PC-3 (cell line): ENCODE data around the gene PARVA. TPM values are rescaled to one million over a fixed set of nuclear protein-coding genes. Genes with fewer than 3 reads are reported as not detected.

Source experiments
- ATAC-seq: fragments of 200-7000 bp; cut with Tn5 transposase; 2 replicates; pipeline ENCODE4 v1.9.1; 2020; ENCODE audit warnings: mild to moderate bottlenecking, moderate library complexity
- BruUV-seq: library from RNA; stranded (reverse); fragments of 400-500 nt; replicated peaks from 2 replicates; lab custom pipeline; 2021; lab: Mats Ljungman, UMichigan
- CTCF ChIA-PET: fragments of 300-600 bp; sonication (Branson Sonifier 250); formaldehyde crosslinking; loops from one replicate; lab custom pipeline; 2022; ENCODE audit warnings: antibody characterized with exemption; lab: Charles Lee
- POLR2A ChIA-PET: fragments of 300-600 bp; sonication (Branson Sonifier 250); formaldehyde crosslinking; loops from one replicate; lab custom pipeline; 2022; ENCODE audit warnings: antibody characterized with exemption; ENCODE audit not compliant: unreplicated experiment; lab: Charles Lee
- DNase-seq: peaks from one replicate; pipeline ENCODE4 v3.0.0-alpha.2; 2015
- H2AFZ ChIP-seq: fragments of 300-600 bp; sonication (generic); 2 replicates; pipeline ENCODE4 v1.6.0; 2016; ENCODE audit warnings: antibody characterized with exemption, low read length
- H3F3A ChIP-seq: fragments of 300-600 bp; sonication (generic); one replicate; pipeline ENCODE4 v1.6.0; 2017; ENCODE audit warnings: antibody characterized with exemption, low read length, control low read depth, mild to moderate bottlenecking; ENCODE audit not compliant: unreplicated experiment
- H3K27ac ChIP-seq: fragments of 300-600 bp; sonication (generic); 2 replicates; pipeline ENCODE4 v1.5.1; 2016; ENCODE audit warnings: mild to moderate bottlenecking, low read length
- H3K27me3 ChIP-seq: fragments of 300-600 bp; sonication (generic); 2 replicates; pipeline ENCODE4 v1.6.1; 2016; ENCODE audit warnings: low read length, mixed read lengths
- H3K36me3 ChIP-seq: fragments of 300-600 bp; sonication (generic); 2 replicates; pipeline ENCODE4 v1.6.1; 2016; ENCODE audit warnings: low read depth, mixed run types, low read length, mixed read lengths
- H3K4me1 ChIP-seq: fragments of 300-600 bp; sonication (generic); 2 replicates; pipeline ENCODE4 v1.5.1; 2016; ENCODE audit warnings: low read length; ENCODE audit not compliant: insufficient read depth
- H3K4me2 ChIP-seq: fragments of 300-600 bp; sonication (generic); 2 replicates; pipeline ENCODE4 v1.6.0; 2016; ENCODE audit warnings: low read length
- H3K4me3 ChIP-seq: fragments of 300-600 bp; sonication (generic); 2 replicates; pipeline ENCODE4 v1.5.1; 2016; ENCODE audit warnings: mild to moderate bottlenecking, low read length, mixed read lengths
- H3K79me2 ChIP-seq: fragments of 300-600 bp; sonication (generic); 2 replicates; pipeline ENCODE4 v1.6.1; 2017; ENCODE audit warnings: low read length, mixed read lengths
- H3K9ac ChIP-seq: fragments of 300-600 bp; sonication (generic); 2 replicates; pipeline ENCODE4 v1.6.0; 2016; ENCODE audit warnings: mild to moderate bottlenecking, low read length
- H3K9me2 ChIP-seq: fragments of 300-600 bp; sonication (generic); replicated peaks from 2 replicates; pipeline ENCODE4 v1.6.1; 2016; ENCODE audit warnings: mixed run types, low read length, mixed read lengths
- H3K9me3 ChIP-seq: fragments of 300-600 bp; sonication (generic); 2 replicates; pipeline ENCODE4 v1.6.1; 2016; ENCODE audit warnings: low read length, mixed read lengths
- H4K20me1 ChIP-seq: fragments of 300-600 bp; sonication (generic); 2 replicates; pipeline ENCODE4 v1.6.1; 2016; ENCODE audit warnings: low read length, mixed read lengths
- EZH2 ChIP-seq: fragments of 300-600 bp; sonication (generic); IDR thresholded peaks from one replicate; pipeline ENCODE4 v1.6.1; 2017; ENCODE audit warnings: antibody characterized with exemption, mild to moderate bottlenecking, low read length; ENCODE audit not compliant: unreplicated experiment
- EZH2phosphoT487 ChIP-seq: fragments of 300-600 bp; sonication (generic); IDR thresholded peaks from 2 replicates; pipeline ENCODE4 v1.6.1; 2018; ENCODE audit warnings: mild to moderate bottlenecking, antibody characterized with exemption, low read length, borderline replicate concordance
- intact Hi-C: fragments of 100-400 bp; cut with micrococcal nuclease; formaldehyde crosslinking; loops from 2 replicates; pipeline ENCODE4 v1.9.0; 2023
- total RNA-seq: library from RNA; depleted of rRNA; stranded (reverse); fragments of >200 nt; gene quantifications from 2 replicates; pipeline ENCODE4 v1.2.3, GENCODE V29; 2014
- TF ChIP-seq, protein P1 (sequence below): fragments of 300-600 bp; sonication (generic); conservative IDR thresholded peaks from 2 replicates; pipeline ENCODE4 v1.5.1; 2017; ENCODE audit warnings: antibody characterized with exemption, low read depth, mild to moderate bottlenecking, low read length

PARVA gene
- total RNA-seq, 1 experiment from 2014 or later: 13.5 TPM

DNA sequence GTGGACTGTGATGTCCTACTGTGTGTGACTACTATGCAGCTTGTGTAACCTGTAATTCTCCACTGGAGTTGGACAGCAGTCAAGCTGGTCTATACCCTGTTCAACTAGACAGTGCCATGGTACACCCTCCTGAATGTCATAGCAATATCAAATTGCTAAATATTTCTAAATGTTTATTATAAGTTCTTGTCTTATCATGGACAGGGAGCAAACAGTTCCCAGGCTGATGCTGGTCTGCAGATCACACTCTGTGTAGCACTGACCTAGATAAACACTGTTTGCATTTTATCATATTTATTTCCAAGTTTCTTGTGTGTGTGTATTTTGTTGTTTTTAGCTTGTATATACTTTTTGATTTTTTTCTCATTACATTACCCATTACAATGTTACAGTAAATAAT lies 22.0 kb downstream of the PARVA start:
- no peaks in the 10 kb centered on the region for H4K20me1 ChIP-seq
- H3K9ac ChIP-seq: no peak overlapping the region
- intact Hi-C loops: no loop called here
- no peaks in the 10 kb centered on the region for H3F3A ChIP-seq
- H3K9me2 ChIP-seq: no peaks in the 10 kb centered on the region
- no peaks in the 10 kb centered on the region for H3K27me3 ChIP-seq
- ChIA-PET POLR2A (no interaction called here), CTCF (no interaction called here)
- DNase-seq (no peak), ATAC-seq (no peak)
- H3K27ac ChIP-seq: no peak overlapping the region
- H3K36me3 ChIP-seq: no peaks in the 10 kb centered on the region
- H2AFZ ChIP-seq: no peak overlapping the region
- TF ChIP-seq, protein P1, sequence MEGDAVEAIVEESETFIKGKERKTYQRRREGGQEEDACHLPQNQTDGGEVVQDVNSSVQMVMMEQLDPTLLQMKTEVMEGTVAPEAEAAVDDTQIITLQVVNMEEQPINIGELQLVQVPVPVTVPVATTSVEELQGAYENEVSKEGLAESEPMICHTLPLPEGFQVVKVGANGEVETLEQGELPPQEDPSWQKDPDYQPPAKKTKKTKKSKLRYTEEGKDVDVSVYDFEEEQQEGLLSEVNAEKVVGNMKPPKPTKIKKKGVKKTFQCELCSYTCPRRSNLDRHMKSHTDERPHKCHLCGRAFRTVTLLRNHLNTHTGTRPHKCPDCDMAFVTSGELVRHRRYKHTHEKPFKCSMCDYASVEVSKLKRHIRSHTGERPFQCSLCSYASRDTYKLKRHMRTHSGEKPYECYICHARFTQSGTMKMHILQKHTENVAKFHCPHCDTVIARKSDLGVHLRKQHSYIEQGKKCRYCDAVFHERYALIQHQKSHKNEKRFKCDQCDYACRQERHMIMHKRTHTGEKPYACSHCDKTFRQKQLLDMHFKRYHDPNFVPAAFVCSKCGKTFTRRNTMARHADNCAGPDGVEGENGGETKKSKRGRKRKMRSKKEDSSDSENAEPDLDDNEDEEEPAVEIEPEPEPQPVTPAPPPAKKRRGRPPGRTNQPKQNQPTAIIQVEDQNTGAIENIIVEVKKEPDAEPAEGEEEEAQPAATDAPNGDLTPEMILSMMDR: no peak
- TF ChIP-seq EZH2phosphoT487 (no peak), EZH2 (no peak)
- no peak overlapping the region for H3K4me2 ChIP-seq
- H3K4me3 ChIP-seq: no peak overlapping the region
- no peaks in the 10 kb centered on the region for H3K79me2 ChIP-seq
- no TSS peak for BruUV-seq
- H3K9me3 ChIP-seq: no peaks in the 10 kb centered on the region
- H3K4me1 ChIP-seq: peaks cover 7% of the 10 kb centered on the region

DNA sequence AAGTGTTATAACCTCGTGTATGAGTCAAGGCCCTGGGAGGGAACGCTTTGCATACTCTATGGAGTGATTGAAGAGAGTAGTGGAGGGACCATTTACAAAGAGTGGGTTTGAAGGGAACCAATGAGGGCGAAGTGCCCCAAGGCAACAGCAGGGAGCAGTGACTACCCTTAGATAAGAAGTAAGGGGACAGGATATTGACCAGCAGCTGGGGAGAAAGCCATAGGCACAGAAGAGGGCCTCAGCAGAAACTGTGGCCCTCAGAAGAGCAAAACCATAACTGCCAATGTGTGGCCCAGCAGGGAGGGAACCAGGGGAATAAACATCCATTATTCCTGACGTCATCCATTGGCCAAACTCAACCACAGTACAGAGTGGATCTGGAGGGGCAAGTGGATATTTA lies 24.7 kb downstream of the PARVA start:
- Histone ChIP-seq H4K20me1 (no peaks in the 10 kb centered on the region), H3K4me2 (no peak overlapping the region), H3K4me3 (no peak overlapping the region), H3K36me3 (no peaks in the 10 kb centered on the region), H3K27ac (no peak overlapping the region), H3K9me3 (no peaks in the 10 kb centered on the region), H3K9ac (no peak overlapping the region), H3K9me2 (no peaks in the 10 kb centered on the region), H3K4me1 (peaks cover 7% of the 10 kb centered on the region), H3K79me2 (no peaks in the 10 kb centered on the region), H3F3A (no peaks in the 10 kb centered on the region), H3K27me3 (no peaks in the 10 kb centered on the region), H2AFZ (no peak overlapping the region)
- DNase-seq: no peak
- intact Hi-C loops: no loop called here
- CTCF ChIA-PET: no interaction called here
- ATAC-seq: no peak
- no TSS peak for BruUV-seq
- POLR2A ChIA-PET: no interaction called here
- TF ChIP-seq EZH2: no peak
- TF ChIP-seq, protein P1: no peak
- no peak for TF ChIP-seq EZH2phosphoT487

DNA sequence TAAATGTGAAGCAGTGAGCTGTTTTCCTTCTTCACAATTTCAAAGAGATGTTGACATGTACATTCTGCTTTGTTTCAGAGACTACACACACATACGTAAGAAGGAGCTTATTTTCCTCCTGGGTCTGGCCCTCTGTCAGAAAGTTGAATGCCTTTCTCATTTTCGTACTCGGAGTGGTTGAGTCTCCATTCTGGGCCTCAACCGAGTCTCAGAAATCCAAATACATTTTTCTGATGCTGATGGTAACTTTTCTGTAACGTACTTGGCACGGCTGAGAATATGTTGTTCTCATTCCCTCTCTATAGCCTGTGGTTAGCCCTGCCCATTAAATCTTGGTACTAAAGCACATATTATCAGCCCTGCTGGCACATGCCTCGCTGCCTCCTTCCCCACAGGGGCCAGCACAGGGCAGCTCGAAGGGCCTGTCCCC lies 25.3 kb downstream of the PARVA start:
- H3K4me2 ChIP-seq: no peak overlapping the region
- CTCF ChIA-PET: no interaction called here
- H4K20me1 ChIP-seq: no peaks in the 10 kb centered on the region

More for the DNA sequence above, 25.3 kb downstream of the PARVA start:
- ATAC-seq (no peak), DNase-seq (no peak)
- no TSS peak for BruUV-seq
- Histone ChIP-seq H3K79me2 (no peaks in the 10 kb centered on the region), H3F3A (no peaks in the 10 kb centered on the region), H3K9ac (no peak overlapping the region), H3K4me1 (peaks cover 7% of the 10 kb centered on the region), H3K36me3 (no peaks in the 10 kb centered on the region), H3K27me3 (no peaks in the 10 kb centered on the region), H3K9me2 (no peaks in the 10 kb centered on the region), H3K9me3 (no peaks in the 10 kb centered on the region), H2AFZ (no peak overlapping the region), H3K27ac (no peak overlapping the region), H3K4me3 (no peak overlapping the region)
- no peak for TF ChIP-seq EZH2phosphoT487
- POLR2A ChIA-PET: no interaction called here
- intact Hi-C loops: no loop called here
